PC-3 (cell line): ENCODE data around the gene SMYD2. TPM values are rescaled to one million over a fixed set of nuclear protein-coding genes. Genes with fewer than 3 reads are reported as not detected.

Source experiments
- ATAC-seq: fragments of 200-7000 bp; cut with Tn5 transposase; 2 replicates; pipeline ENCODE4 v1.9.1; 2020; ENCODE audit warnings: mild to moderate bottlenecking, moderate library complexity
- BruUV-seq: library from RNA; stranded (reverse); fragments of 400-500 nt; replicated peaks from 2 replicates; lab custom pipeline; 2021; lab: Mats Ljungman, UMichigan
- CTCF ChIA-PET: fragments of 300-600 bp; sonication (Branson Sonifier 250); formaldehyde crosslinking; loops from one replicate; lab custom pipeline; 2022; ENCODE audit warnings: antibody characterized with exemption; lab: Charles Lee
- POLR2A ChIA-PET: fragments of 300-600 bp; sonication (Branson Sonifier 250); formaldehyde crosslinking; loops from one replicate; lab custom pipeline; 2022; ENCODE audit warnings: antibody characterized with exemption; ENCODE audit not compliant: unreplicated experiment; lab: Charles Lee
- DNase-seq: peaks from one replicate; pipeline ENCODE4 v3.0.0-alpha.2; 2015
- H2AFZ ChIP-seq: fragments of 300-600 bp; sonication (generic); 2 replicates; pipeline ENCODE4 v1.6.0; 2016; ENCODE audit warnings: antibody characterized with exemption, low read length
- H3F3A ChIP-seq: fragments of 300-600 bp; sonication (generic); one replicate; pipeline ENCODE4 v1.6.0; 2017; ENCODE audit warnings: antibody characterized with exemption, low read length, control low read depth, mild to moderate bottlenecking; ENCODE audit not compliant: unreplicated experiment
- H3K27ac ChIP-seq: fragments of 300-600 bp; sonication (generic); 2 replicates; pipeline ENCODE4 v1.5.1; 2016; ENCODE audit warnings: mild to moderate bottlenecking, low read length
- H3K27me3 ChIP-seq: fragments of 300-600 bp; sonication (generic); 2 replicates; pipeline ENCODE4 v1.6.1; 2016; ENCODE audit warnings: low read length, mixed read lengths
- H3K36me3 ChIP-seq: fragments of 300-600 bp; sonication (generic); 2 replicates; pipeline ENCODE4 v1.6.1; 2016; ENCODE audit warnings: low read depth, mixed run types, low read length, mixed read lengths
- H3K4me1 ChIP-seq: fragments of 300-600 bp; sonication (generic); 2 replicates; pipeline ENCODE4 v1.5.1; 2016; ENCODE audit warnings: low read length; ENCODE audit not compliant: insufficient read depth
- H3K4me2 ChIP-seq: fragments of 300-600 bp; sonication (generic); 2 replicates; pipeline ENCODE4 v1.6.0; 2016; ENCODE audit warnings: low read length
- H3K4me3 ChIP-seq: fragments of 300-600 bp; sonication (generic); 2 replicates; pipeline ENCODE4 v1.5.1; 2016; ENCODE audit warnings: mild to moderate bottlenecking, low read length, mixed read lengths
- H3K79me2 ChIP-seq: fragments of 300-600 bp; sonication (generic); 2 replicates; pipeline ENCODE4 v1.6.1; 2017; ENCODE audit warnings: low read length, mixed read lengths
- H3K9ac ChIP-seq: fragments of 300-600 bp; sonication (generic); 2 replicates; pipeline ENCODE4 v1.6.0; 2016; ENCODE audit warnings: mild to moderate bottlenecking, low read length
- H3K9me2 ChIP-seq: fragments of 300-600 bp; sonication (generic); replicated peaks from 2 replicates; pipeline ENCODE4 v1.6.1; 2016; ENCODE audit warnings: mixed run types, low read length, mixed read lengths
- H3K9me3 ChIP-seq: fragments of 300-600 bp; sonication (generic); 2 replicates; pipeline ENCODE4 v1.6.1; 2016; ENCODE audit warnings: low read length, mixed read lengths
- H4K20me1 ChIP-seq: fragments of 300-600 bp; sonication (generic); 2 replicates; pipeline ENCODE4 v1.6.1; 2016; ENCODE audit warnings: low read length, mixed read lengths
- EZH2 ChIP-seq: fragments of 300-600 bp; sonication (generic); IDR thresholded peaks from one replicate; pipeline ENCODE4 v1.6.1; 2017; ENCODE audit warnings: antibody characterized with exemption, mild to moderate bottlenecking, low read length; ENCODE audit not compliant: unreplicated experiment
- EZH2phosphoT487 ChIP-seq: fragments of 300-600 bp; sonication (generic); IDR thresholded peaks from 2 replicates; pipeline ENCODE4 v1.6.1; 2018; ENCODE audit warnings: mild to moderate bottlenecking, antibody characterized with exemption, low read length, borderline replicate concordance
- intact Hi-C: fragments of 100-400 bp; cut with micrococcal nuclease; formaldehyde crosslinking; loops from 2 replicates; pipeline ENCODE4 v1.9.0; 2023
- total RNA-seq: library from RNA; depleted of rRNA; stranded (reverse); fragments of >200 nt; gene quantifications from 2 replicates; pipeline ENCODE4 v1.2.3, GENCODE V29; 2014
- TF ChIP-seq, protein P1 (sequence below): fragments of 300-600 bp; sonication (generic); conservative IDR thresholded peaks from 2 replicates; pipeline ENCODE4 v1.5.1; 2017; ENCODE audit warnings: antibody characterized with exemption, low read depth, mild to moderate bottlenecking, low read length

SMYD2 gene
- total RNA-seq, 1 experiment from 2014 or later: 124 TPM

DNA sequence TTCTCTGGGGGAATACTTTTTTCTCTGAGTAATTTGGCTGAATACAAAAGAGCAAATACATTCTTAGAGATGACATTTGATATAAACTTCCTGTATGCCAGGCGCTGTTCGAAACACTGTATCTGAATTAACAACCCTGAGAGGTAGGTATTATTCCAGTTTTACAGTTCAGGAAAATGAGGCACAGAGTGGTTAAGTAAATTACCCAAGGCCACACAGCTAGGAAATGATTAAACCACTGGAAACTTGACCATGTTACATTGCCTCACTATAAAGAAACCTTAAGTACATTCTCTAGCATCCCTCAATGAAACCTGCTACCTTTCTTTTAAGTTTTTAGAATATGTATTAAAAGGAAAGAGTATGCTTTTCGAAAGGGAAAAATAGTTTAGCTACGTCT is 54.6 kb downstream of the SMYD2 start:
- POLR2A ChIA-PET: no interaction called here
- intact Hi-C loops: no loop called here
- Histone ChIP-seq H3K9me2 (no peaks in the 10 kb centered on the region), H3F3A (no peaks in the 10 kb centered on the region), H3K4me2 (no peak overlapping the region), H3K27me3 (no peaks in the 10 kb centered on the region), H3K79me2 (no peaks in the 10 kb centered on the region), H3K4me3 (no peak overlapping the region), H3K4me1 (no peaks in the 10 kb centered on the region), H3K9me3 (no peaks in the 10 kb centered on the region), H3K36me3 (peaks cover 21% of the 10 kb centered on the region; the same call in 1 of the 2 replicates), H3K27ac (no peak overlapping the region), H4K20me1 (no peaks in the 10 kb centered on the region), H3K9ac (no peak overlapping the region), H2AFZ (no peak overlapping the region)
- BruUV-seq: no TSS peak
- TF ChIP-seq EZH2phosphoT487 (no peak), EZH2 (no peak)
- TF ChIP-seq, protein P1, sequence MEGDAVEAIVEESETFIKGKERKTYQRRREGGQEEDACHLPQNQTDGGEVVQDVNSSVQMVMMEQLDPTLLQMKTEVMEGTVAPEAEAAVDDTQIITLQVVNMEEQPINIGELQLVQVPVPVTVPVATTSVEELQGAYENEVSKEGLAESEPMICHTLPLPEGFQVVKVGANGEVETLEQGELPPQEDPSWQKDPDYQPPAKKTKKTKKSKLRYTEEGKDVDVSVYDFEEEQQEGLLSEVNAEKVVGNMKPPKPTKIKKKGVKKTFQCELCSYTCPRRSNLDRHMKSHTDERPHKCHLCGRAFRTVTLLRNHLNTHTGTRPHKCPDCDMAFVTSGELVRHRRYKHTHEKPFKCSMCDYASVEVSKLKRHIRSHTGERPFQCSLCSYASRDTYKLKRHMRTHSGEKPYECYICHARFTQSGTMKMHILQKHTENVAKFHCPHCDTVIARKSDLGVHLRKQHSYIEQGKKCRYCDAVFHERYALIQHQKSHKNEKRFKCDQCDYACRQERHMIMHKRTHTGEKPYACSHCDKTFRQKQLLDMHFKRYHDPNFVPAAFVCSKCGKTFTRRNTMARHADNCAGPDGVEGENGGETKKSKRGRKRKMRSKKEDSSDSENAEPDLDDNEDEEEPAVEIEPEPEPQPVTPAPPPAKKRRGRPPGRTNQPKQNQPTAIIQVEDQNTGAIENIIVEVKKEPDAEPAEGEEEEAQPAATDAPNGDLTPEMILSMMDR: no peak
- peak; percentile 34 for DNase-seq
- CTCF ChIA-PET: interaction anchor here (0.6 kb wide), 3 partner anchors 40 to 248 kb away, joined by 3 to 5 read pairs (median 3); no protein-coding TSS in a partner anchor
- no peak for ATAC-seq

DNA sequence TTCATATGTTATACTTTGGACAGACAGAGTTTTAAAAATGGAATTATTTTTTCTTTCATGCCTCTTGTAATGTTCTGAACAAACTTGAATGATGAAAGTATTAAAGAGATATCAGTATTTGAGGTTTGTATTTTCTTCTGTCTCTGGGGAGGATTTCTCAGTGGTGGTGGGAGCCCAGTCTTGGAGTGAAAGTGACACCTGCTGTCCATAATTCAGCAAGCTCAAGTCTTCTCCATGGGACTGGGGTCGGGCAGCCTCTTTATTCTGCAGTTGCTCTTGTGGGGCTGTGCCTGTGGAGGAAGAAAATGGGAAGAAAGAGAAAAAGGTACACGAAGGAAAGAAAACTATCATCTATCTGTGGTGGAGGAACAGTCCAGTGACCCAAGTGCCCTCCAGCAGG is 56.1 kb downstream of the SMYD2 start:
- TF ChIP-seq, protein P1: no peak
- TF ChIP-seq EZH2 (no peak), EZH2phosphoT487 (no peak)
- no peak overlapping the region for H3K27ac ChIP-seq
- no TSS peak for BruUV-seq
- no peaks in the 10 kb centered on the region for H3K9me3 ChIP-seq
- ChIA-PET CTCF (no interaction called here), POLR2A (no interaction called here)
- ATAC-seq (no peak), DNase-seq (no peak)
- H3K4me3 ChIP-seq: no peak overlapping the region
- H3K27me3 ChIP-seq: no peaks in the 10 kb centered on the region
- no peaks in the 10 kb centered on the region for H3K79me2 ChIP-seq
- H4K20me1 ChIP-seq: no peaks in the 10 kb centered on the region
- peaks cover 21% of the 10 kb centered on the region; the same call in 1 of the 2 replicates for H3K36me3 ChIP-seq
- H3F3A ChIP-seq: no peaks in the 10 kb centered on the region
- intact Hi-C loops: no loop called here
- H2AFZ ChIP-seq: no peak overlapping the region
- no peak overlapping the region for H3K4me2 ChIP-seq
- H3K9me2 ChIP-seq: no peaks in the 10 kb centered on the region
- H3K4me1 ChIP-seq: no peaks in the 10 kb centered on the region
- H3K9ac ChIP-seq: no peak overlapping the region

DNA sequence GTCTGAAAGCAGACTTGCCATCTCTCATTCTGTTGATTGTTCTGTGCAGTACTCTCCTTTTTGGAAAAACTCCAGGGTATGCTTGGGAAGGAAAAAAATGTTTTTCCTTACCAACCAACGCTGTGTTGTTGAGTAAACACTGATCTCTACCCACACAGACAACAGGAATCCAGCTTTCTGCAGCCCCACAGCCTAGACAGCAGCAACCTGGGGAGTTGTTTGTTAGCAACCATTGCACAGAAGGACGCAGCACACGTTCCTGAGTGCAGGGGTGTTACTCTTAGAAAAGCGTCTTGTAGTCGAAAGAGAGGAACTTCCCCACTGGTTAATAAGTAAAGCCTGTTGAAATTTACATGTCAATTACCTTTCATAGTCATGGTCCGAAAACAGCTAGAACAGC is 56.6 kb downstream of the SMYD2 start:
- no peaks in the 10 kb centered on the region for H3K9me3 ChIP-seq
- no peaks in the 10 kb centered on the region for H3K4me1 ChIP-seq
- DNase-seq (no peak), ATAC-seq (no peak)
- H3K9ac ChIP-seq: no peak overlapping the region
- CTCF ChIA-PET: no interaction called here
- H3K27ac ChIP-seq: no peak overlapping the region
- H4K20me1 ChIP-seq: no peaks in the 10 kb centered on the region
- TF ChIP-seq EZH2: no peak
- TF ChIP-seq, protein P1: no peak
- no peak for TF ChIP-seq EZH2phosphoT487
- H3K36me3 ChIP-seq: peaks cover 21% of the 10 kb centered on the region; the same call in 1 of the 2 replicates
- H3F3A ChIP-seq: no peaks in the 10 kb centered on the region
- intact Hi-C loops: no loop called here
- BruUV-seq: no TSS peak
- POLR2A ChIA-PET: no interaction called here
- H3K27me3 ChIP-seq: no peaks in the 10 kb centered on the region
- no peak overlapping the region for H3K4me2 ChIP-seq
- no peak overlapping the region for H3K4me3 ChIP-seq
- H3K79me2 ChIP-seq: no peaks in the 10 kb centered on the region
- H3K9me2 ChIP-seq: no peaks in the 10 kb centered on the region
- H2AFZ ChIP-seq: no peak overlapping the region
